HG02763 (cell line): ENCODE results near the gene HTR7.

ENCODE experiments used
- ATAC-seq: cut with Tn5 transposase; IDR thresholded peaks from one replicate; pipeline ENCODE4 v1.9.1; 2021; ENCODE audit warnings: mild to moderate bottlenecking, moderate library complexity; ENCODE audit not compliant: unreplicated experiment

The HTR7 gene

GRCh38 chr10:90806677-90807076 is 51.2 kb downstream of the HTR7 start:
- ATAC-seq: no peak

GRCh38 chr10:90805206-90805605 is 52.6 kb downstream of the HTR7 start:
- ATAC-seq: no peak

- ATAC-seq: no peak
These were observed 53.5 kb downstream of the HTR7 start for GRCh38 chr10:90804354-90804753.

- ATAC-seq: no peak
These were observed 56.2 kb downstream of the HTR7 start for GRCh38 chr10:90801608-90802007.

GRCh38 chr10:90800232-90800796 is 57.5 kb downstream of the HTR7 start:
- no peak for ATAC-seq

GRCh38 chr10:90799172-90799571 is 58.7 kb downstream of the HTR7 start:
- no peak for ATAC-seq

- no peak for ATAC-seq
These were observed 59.4 kb downstream of the HTR7 start for GRCh38 chr10:90798482-90798881.

- no peak for ATAC-seq
These were observed 67.4 kb downstream of the HTR7 start for GRCh38 chr10:90790422-90790821.

GRCh38 chr10:90788968-90789367 is 68.9 kb downstream of the HTR7 start:
- ATAC-seq: peak; percentile 57

GRCh38 chr10:90788199-90788491 is 69.7 kb downstream of the HTR7 start:
- ATAC-seq: no peak

- no peak for ATAC-seq
These were observed 70.2 kb downstream of the HTR7 start for GRCh38 chr10:90787393-90788198.

GRCh38 chr10:90785782-90786181 is 72.1 kb downstream of the HTR7 start:
- ATAC-seq: no peak

GRCh38 chr10:90784771-90785170 is 73.1 kb downstream of the HTR7 start:
- ATAC-seq: no peak

GRCh38 chr10:90780488-90780887 is 77.4 kb downstream of the HTR7 start:
- no peak for ATAC-seq

GRCh38 chr10:90779548-90779947 is 78.3 kb downstream of the HTR7 start:
- no peak for ATAC-seq

- no peak for ATAC-seq
These were observed 80.2 kb downstream of the HTR7 start for GRCh38 chr10:90777621-90778020.

- ATAC-seq: no peak
These were observed 82.3 kb downstream of the HTR7 start for GRCh38 chr10:90775351-90776028.

- no peak for ATAC-seq
These were observed 87.6 kb downstream of the HTR7 start for GRCh38 chr10:90769946-90770841.

GRCh38 chr10:90751107-90751997 is 106.5 kb downstream of the HTR7 start:
- no peak for ATAC-seq

- no peak for ATAC-seq
These were observed 111.0 kb downstream of the HTR7 start for GRCh38 chr10:90746829-90747228.
